ENCODE data around the gene PDE11A.
A peak's percentile ranks its signal among the peaks of the same experiment; 100 is the strongest.
"Not testable (repeated sequence)": the region's sequence is repeated elsewhere in the genome, so short reads cannot be mapped to it uniquely, and the experiment has no call there.

PDE11A gene

GRCh38 chr2:178072383-178073301, at the start of gene PDE11A:
Gene PDE11A, minus strand, starts transcription at chr2:178072777. Its CDS starts 340 bp downstream, at chr2:178072437.
- peak in 2 of 3 experiments; percentile 7 to 51 for DNase-seq (ENCODE audit: low read depth in 3 of 3)

- no peak for DNase-seq (ENCODE audit: low read depth in 3 of 3)
These were observed 46.8 kb upstream of the PDE11A start for GRCh38 chr2:178119179-178119922.

DNA sequence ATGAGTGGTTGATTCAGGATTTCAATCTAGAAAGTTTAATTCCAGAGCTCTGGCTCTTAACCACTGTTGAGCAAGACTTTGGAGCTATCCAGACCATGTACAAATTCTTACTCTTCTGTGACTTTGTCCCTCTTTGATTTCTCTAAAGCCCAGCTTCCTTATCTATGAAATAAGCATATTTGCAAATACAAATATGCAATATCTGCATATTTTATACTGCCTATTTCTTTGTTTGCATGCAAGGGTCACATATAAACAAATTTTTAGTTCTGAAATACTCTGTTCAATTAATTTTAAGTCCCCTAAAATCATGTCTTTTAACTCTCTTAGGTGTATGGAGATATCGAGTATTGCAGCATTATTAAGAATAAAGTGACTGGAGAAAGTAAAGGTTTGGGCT, 45.1 kb upstream of the PDE11A start:
- DNase-seq (ENCODE audit: low read depth in 3 of 3) = no peak

DNA sequence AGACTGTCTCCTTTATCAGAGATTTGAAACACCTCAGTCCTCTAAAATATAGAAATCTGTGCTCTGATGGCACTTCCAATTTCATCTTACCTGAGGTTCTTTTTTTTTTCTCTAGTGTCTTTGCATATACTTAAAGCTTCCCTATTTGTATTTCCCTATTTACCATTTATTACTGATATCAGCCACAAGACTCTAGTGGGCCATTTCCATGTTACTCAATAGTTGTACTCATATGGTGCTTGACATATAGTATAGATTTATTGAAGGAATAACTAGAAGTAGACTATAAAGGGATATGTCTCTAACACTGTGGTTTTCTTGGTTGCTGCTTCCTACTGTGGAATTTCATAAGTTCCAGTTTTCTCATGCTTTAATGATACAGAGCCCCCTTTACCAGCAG, 42.7 kb upstream of the PDE11A start:
- DNase-seq (ENCODE audit: low read depth in 3 of 3) = no peak

- DNase-seq (ENCODE audit: low read depth in 3 of 3) = no peak
These were observed 41.9 kb upstream of the PDE11A start for GRCh38 chr2:178114462-178114861.

DNA sequence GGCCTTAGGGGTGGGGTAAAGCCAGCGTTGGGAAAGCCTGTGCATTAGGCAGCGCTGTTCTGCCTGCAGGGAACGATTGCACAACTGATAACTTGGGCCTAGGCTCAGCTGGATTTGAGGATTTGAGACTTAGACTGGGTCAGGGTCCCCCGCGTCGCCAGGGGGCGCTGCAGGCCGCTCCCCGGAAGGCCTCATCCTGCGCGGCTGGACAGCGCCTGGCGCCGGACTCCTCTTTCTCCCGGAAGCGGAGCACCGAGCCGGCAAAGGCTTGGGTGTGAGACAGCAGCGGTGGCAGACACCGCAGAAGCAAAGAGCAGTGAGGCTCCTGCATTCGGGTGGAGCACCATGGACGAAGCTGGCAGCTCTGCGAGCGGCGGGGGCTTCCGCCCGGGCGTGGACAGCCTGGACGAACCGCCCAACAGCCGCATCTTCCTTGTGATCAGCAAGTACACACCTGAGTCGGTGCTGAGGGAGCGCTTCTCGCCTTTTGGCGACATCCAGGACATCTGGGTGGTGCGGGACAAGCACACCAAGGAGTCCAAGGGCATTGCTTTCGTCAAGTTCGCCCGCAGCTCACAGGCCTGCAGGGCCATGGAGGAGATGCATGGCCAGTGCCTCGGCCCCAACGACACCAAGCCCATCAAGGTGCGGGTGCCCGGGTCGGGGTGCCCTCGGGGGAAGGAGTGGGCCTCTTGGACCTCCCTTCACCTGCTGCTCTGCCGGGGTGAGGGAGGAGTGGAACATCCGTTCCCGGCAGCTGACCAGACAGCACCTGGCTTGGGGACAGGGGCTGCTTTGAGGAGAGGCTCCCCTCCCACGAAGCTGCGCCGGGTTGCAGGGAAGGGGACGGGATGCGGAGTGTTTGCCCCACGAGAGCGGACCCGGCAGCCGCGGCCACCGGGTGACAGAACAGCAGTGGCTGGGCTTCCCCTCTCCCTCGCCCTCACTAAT, 39.9 kb upstream of the PDE11A start, which contains the start of gene RBM45:
TSS of gene RBM45 (plus strand) at position 236 of the 951 bp plus-strand sequence. CDS start at position 346, 110 bp downstream.
- DNase-seq (ENCODE audit: low read depth in 3 of 3) = peak; percentile 69 to 86 (median 72)

GRCh38 chr2:178111743-178112142, 39.2 kb upstream of the PDE11A start:
- DNase-seq (ENCODE audit: low read depth in 3 of 3) = no peak

DNA sequence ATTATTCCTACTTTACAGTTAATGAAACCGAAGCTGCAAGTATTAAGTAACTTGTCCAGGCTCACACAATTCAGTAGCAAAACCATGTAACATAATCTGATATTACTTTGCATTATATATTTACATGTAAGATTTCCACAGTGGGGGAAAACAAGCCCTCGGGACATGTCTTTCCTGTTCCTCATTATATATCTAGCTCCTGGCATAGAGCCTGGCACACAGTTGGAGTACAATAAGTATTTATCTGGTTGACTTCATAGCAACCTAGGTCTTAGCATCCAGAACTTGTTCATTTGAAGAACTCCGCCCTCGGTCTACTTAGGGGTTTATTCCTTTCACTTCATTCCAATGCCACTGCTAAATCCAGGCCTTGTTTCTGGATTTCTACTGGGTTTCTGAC, 38.1 kb upstream of the PDE11A start:
- DNase-seq (ENCODE audit: low read depth in 3 of 3) = no peak

DNA sequence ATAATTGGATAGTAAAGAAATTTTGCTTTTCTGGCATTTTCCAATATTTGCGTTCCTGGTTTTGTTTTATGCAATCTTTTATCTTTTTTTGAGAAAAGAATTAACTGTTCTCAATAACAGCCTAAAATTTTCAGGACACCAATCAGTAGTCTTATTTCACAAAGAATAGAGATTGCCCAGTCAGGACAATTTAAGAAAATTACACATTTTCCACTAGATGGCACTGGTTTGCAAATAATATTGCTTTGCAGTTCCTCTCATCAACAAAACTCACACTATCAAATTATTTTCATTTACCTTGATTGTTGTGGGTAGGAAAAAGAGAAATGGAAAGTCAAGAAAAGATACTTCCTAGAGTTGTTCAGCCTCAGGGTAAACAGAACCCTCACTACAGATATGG, 37.2 kb upstream of the PDE11A start:
- DNase-seq (ENCODE audit: low read depth in 3 of 3) = no peak

DNA sequence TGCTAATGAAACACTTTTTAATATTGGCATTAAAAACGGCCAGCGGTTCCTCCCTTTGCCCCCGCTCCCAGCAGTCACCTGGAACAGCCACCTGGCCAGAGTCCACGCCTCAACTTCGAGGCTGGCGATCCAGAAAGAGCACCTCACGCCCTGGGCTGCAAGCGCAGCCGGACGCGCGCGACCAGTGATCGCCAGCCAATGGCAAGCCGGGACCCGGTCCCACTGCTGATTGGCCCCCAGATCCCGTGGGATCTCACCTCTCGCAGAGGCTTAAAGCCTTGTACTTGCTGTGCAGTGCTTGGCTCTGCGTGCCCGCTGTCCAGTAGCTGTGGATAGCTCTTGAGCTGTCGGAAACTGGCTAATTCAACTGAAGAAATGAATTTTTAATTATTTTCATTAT, 35.6 kb upstream of the PDE11A start:
- no peak for DNase-seq (ENCODE audit: low read depth in 3 of 3)

DNA sequence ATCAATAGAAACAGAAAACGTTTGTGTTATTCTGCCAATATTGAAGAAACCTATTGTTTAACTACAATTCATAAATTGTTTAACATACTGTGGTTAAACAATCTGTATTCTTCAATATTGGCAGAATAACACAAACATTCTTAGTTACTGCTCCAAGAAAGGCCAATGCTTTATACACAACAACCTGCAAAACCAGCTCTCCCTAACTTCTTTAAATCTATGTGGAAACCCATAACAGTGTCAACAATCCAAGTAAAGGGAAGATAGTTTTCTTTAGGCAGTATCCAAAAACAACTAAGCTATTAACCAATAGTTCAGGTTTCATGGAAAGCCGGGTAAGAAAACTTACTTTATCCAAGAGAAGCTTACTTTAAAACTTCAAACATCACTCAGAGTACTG, 33.5 kb upstream of the PDE11A start:
- no peak for DNase-seq (ENCODE audit: low read depth in 3 of 3)

DNA sequence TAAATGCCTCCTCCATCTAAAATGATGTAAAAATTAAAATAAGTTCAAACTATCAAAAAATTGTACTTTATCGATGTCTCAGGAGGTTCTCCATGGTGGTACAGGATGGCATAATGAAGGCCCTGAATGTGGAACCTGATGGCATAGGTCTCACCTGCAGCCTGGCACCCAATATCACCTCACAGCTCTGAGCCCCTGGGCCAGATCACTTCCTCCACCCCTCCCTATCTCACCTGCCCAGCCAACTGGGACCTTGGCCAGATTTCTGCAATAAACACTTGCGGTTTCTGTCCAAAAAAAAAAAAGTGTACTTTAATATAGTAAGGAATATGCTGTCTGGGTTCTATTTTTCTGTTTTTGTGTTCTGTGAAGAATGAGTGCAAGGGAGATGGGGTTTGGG, 33.0 kb upstream of the PDE11A start:
- no peak for DNase-seq (ENCODE audit: low read depth in 3 of 3)

GRCh38 chr2:178101321-178102079, 28.9 kb upstream of the PDE11A start:
- no peak for DNase-seq (ENCODE audit: low read depth in 3 of 3)

- no peak for DNase-seq (ENCODE audit: low read depth in 3 of 3)
These were observed 20.9 kb upstream of the PDE11A start for GRCh38 chr2:178093471-178093870.

DNA sequence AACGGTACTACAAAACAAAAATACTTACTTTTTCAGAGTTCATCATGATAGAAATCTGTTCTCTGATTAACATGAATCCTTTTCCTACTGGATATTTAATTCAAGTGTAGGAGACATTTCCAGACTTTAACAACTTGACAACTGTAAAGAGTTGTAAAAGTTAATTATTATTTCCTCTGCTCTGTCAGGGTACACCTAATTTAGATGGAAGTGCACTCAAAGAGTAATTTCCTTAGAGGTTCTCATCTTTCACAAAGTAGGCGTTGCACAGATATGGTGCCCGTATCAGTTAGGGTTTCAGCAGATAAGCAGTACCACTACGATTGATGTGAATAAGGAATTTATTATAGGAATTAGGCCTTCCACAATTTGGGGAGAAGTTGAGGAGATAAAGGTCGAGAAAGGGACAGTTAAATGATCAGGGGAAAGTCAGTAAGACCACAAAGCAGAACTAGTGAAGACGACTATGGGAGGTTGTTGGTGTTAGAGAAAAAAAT, 16.2 kb upstream of the PDE11A start:
- DNase-seq (ENCODE audit: low read depth in 3 of 3) = no peak

DNA sequence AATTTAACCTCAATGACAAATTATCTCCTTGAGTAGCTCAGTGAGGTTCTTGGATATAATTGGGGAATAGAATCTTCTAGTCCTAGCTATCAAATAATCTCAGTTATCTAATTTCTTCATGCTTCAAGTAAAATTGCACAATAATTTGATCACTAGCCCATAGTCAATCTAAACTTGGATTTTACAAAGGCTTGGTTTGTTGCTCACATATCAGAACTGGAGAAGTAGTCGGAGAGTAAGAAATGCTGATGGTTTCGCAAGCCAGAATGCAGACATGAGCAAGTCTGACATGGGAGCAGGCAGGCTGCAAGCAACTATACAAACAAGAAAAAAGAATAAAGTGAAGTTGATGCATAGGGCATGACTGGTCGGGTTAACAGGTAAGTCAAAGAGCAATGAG, 11.7 kb upstream of the PDE11A start:
- DNase-seq (ENCODE audit: low read depth in 3 of 3) = no peak

GRCh38 chr2:178082408-178083045, 9.9 kb upstream of the PDE11A start:
- no peak for DNase-seq (ENCODE audit: low read depth in 3 of 3)

DNA sequence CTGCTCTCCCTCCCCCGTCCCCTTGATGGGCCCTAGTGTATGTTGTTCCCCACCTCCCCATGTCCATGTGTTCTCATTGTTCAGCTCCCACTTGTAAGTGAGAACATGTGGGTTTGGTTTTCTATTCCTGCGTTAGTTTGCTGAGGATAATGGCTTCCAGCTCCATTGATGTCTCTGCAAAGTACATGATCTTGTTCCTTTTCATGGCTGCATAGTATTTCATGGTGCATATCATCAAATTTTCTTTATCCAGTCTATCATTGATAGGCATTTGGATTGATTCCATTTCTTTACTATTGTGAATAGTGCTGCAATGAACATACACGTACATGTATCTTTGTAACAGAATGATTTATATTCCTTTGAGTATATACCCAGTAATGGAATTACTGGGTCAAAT, 6.7 kb upstream of the PDE11A start:
- DNase-seq (ENCODE audit: low read depth in 3 of 3) = not testable (repeated sequence)

DNA sequence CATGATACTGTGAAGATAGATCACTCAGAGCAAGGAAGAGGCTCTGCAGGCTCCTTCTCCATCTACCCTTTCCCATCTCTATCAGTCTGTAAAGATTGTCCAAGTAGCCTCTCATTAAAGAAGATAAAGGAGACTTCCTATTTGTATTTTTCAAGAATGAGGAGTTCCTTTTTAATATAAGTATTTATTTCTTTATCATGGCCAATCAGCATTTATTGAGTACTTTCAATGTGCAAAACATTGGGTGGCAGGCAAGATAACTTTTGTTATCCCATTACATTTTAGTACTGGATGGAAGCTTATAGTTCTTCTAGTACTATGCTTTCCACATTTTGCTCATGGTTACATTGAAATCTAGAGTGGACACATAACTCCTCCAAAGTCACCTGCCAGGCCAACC, 3.6 kb upstream of the PDE11A start:
- no peak for DNase-seq (ENCODE audit: low read depth in 3 of 3)

GRCh38 chr2:178075006-178075326, 2.4 kb upstream of the PDE11A start:
- no peak for DNase-seq (ENCODE audit: low read depth in 3 of 3)
